AG09309 (cell line): ENCODE results near the gene CLCN7.

Source experiments
- DNase-seq: peaks from one replicate; pipeline ENCODE4 v3.0.0-alpha.2; 2010; ENCODE audit warnings: low read depth
- H3K4me3 ChIP-seq: 2 replicates; pipeline ENCODE4 v1.5.1; 2011; ENCODE audit warnings: mild to moderate bottlenecking, low read depth, low read length, moderate library complexity; ENCODE audit not compliant: control insufficient read depth
- TF ChIP-seq, protein P1 (sequence below): IDR thresholded peaks from 2 replicates; pipeline ENCODE4 v1.5.1; 2011; ENCODE audit warnings: mild to moderate bottlenecking, low read depth, low read length, inconsistent platforms; ENCODE audit not compliant: insufficient read depth, control insufficient read depth; ENCODE audit errors: missing control alignments

CLCN7 gene, protein sequence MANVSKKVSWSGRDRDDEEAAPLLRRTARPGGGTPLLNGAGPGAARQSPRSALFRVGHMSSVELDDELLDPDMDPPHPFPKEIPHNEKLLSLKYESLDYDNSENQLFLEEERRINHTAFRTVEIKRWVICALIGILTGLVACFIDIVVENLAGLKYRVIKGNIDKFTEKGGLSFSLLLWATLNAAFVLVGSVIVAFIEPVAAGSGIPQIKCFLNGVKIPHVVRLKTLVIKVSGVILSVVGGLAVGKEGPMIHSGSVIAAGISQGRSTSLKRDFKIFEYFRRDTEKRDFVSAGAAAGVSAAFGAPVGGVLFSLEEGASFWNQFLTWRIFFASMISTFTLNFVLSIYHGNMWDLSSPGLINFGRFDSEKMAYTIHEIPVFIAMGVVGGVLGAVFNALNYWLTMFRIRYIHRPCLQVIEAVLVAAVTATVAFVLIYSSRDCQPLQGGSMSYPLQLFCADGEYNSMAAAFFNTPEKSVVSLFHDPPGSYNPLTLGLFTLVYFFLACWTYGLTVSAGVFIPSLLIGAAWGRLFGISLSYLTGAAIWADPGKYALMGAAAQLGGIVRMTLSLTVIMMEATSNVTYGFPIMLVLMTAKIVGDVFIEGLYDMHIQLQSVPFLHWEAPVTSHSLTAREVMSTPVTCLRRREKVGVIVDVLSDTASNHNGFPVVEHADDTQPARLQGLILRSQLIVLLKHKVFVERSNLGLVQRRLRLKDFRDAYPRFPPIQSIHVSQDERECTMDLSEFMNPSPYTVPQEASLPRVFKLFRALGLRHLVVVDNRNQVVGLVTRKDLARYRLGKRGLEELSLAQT

DNA sequence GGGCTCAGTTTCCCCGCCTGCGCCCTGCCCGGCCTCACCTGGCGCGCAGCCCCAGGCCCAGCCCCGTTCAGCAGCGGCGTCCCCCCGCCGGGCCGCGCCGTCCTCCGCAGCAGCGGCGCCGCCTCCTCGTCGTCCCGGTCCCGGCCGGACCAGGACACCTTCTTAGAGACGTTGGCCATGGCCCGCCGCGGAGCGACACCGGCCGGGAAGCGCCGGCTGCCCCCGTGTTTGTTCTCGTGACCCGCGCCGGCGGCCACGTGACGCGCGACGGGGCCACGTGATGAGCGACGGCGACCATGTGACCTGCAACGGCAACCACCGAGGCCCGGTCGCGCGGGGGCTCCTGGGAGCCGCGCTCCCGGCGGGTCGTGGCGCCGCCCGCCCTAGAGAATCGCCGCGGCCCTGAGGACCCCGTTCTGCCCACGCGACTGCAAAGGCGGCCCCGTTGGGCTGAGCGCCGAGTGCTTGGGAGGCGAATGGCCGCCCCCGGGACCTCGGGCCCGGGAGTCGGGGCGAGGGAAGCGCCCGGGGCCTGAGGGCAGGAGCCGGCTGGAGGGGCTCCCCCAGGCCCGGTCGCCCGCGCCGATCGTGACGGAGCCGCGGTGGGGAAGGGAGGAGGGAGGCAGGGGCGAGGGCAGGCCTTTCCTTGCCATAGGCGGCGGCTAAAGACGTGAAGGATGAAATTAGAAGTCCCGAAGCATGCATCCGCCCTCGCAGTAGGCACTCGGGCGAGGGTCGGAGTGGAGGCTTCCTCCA, at the start of gene CLCN7:
TSS of gene CLCN7 (minus strand) at position 233 of the 756 bp plus-strand sequence. CDS start at position 179, 54 bp downstream.
- TF ChIP-seq, protein P1, sequence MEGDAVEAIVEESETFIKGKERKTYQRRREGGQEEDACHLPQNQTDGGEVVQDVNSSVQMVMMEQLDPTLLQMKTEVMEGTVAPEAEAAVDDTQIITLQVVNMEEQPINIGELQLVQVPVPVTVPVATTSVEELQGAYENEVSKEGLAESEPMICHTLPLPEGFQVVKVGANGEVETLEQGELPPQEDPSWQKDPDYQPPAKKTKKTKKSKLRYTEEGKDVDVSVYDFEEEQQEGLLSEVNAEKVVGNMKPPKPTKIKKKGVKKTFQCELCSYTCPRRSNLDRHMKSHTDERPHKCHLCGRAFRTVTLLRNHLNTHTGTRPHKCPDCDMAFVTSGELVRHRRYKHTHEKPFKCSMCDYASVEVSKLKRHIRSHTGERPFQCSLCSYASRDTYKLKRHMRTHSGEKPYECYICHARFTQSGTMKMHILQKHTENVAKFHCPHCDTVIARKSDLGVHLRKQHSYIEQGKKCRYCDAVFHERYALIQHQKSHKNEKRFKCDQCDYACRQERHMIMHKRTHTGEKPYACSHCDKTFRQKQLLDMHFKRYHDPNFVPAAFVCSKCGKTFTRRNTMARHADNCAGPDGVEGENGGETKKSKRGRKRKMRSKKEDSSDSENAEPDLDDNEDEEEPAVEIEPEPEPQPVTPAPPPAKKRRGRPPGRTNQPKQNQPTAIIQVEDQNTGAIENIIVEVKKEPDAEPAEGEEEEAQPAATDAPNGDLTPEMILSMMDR, result no peak
- DNase-seq, result peak; percentile 27
- peak within 1 kb of the TSS; percentile 78 for H3K4me3 ChIP-seq

DNA sequence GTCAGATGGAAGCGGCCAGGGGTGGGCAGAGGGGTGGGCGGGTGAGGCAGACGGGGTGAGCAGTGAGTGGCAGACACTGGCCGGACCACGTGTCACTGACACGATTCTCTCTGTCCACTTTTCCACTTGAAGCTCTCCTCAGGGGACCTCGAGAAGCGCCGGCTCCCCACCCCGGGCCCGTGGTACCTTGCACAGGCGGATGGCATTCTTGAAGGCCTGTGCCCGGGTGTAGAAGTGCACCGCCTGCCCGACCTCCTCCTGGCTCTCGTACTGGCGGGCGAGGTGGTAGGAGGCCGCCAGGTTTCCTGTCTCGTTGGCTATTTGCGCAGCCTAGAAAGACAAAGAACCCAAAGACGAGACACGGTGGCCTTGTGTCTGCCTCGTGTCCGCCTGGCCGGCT, 49.5 kb upstream of the CLCN7 start:
- DNase-seq, result no peak
- TF ChIP-seq, protein P1, result no peak
- no peak overlapping the region for H3K4me3 ChIP-seq

DNA sequence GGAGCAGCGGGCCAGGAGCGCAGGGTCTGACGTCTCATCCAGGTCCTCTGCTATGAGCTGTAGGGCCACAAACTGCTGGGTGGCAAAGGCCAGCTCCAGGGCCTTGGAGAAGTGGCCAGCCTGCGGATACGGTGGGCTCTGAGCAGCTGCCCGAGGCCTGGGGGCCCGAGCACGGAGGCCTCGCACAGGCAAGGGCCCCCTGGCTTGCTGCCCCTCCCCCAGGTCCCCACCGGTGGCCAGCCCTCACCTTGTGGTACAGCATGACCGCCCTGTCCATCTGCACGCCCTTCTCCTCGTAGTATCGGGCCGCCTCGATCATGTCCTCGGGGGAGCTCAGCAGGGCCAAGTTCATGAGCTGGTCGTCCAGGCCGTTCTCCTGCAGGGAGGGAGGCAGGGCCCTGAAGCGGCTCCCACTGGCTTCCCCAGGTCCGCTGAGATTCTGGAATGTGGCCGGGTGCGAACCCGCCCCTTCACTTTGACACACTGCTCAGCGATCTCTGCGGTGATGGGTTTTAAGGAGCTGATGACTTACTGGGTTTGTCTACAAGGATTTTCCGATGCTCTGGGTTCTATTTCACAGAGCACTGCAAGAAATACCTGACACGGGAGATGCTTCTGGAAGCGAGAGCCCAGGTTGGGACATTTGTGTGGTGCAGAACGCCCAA, 48.9 kb upstream of the CLCN7 start:
- no peak overlapping the region for H3K4me3 ChIP-seq
- DNase-seq, result no peak
- TF ChIP-seq, protein P1, result no peak

DNA sequence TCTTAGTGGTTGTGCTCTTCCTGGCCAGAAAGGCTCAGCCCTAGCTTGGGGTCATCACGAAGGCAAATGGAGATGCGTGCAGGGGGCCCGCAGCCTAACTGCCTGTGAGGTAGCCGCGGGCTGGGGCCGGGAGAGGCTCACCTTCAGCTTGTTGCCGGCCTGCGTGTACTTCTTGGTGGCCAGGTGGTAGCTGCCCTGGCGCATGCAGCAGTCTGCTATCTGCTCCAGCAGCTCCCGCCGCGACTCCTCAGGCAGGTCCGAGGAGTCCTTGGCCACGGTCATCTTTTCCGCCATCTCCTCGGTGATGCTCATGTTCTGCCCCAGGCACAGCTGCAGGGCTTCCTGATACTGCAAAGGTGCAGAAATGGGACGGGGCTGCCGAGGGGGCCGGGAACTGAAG, 45.6 kb upstream of the CLCN7 start:
- TF ChIP-seq, protein P1, result no peak
- no peak overlapping the region for H3K4me3 ChIP-seq
- DNase-seq, result no peak

DNA sequence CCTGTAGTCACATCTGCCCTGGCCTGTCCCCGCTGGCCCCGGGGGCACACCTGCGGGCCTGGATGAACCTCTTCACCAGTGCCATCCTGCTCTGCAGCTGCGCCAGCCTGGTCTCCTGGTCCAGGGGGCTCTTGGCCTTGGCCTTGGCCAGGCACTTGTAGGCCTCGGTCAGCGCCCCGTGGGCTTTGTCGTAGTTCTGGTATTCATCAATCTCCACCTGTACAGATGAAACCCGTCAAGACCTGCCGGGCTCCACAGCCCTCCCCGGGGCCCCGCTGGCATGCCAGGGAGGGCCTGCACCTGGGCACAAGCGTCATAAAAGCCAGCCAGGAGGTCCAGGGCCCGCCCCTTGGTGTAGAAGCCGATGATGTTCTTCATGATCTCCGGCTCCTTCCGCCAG, 45.0 kb upstream of the CLCN7 start:
- no peak overlapping the region for H3K4me3 ChIP-seq
- no peak for DNase-seq
- TF ChIP-seq, protein P1, result no peak
